Measurements from ENCODE around the gene GUCA2A.

GUCA2A gene

DNA sequence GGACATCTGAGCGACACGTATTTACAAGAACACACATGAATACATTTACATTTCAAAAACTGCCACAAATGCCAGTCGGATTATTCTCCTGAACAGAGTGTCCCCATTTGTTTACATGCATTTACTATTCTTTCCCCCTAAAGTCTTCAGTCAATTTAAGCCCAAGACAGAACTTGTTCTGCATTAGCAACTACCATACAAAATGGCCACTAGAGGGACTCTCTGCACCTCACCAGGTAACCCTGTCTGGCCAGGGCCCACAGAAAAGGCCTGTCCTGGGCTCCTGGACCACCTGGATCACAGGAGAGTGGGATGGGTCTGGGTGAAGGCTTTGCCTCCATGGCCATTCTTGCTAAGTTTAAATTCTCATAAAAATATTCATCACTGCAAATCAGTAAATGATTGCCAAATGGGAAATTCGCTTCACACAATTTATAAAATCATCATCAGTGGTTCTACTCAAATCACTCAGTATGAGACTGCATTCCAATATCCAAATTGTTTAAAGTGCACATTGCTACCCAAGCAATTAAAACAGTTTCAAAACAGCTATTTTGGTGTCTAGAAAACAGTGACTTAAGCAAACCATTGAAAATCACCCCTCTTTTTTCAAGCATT, 12.5 kb upstream of the GUCA2A start:
- no peak for DNase-seq (ENCODE audit: low spot score)

DNA sequence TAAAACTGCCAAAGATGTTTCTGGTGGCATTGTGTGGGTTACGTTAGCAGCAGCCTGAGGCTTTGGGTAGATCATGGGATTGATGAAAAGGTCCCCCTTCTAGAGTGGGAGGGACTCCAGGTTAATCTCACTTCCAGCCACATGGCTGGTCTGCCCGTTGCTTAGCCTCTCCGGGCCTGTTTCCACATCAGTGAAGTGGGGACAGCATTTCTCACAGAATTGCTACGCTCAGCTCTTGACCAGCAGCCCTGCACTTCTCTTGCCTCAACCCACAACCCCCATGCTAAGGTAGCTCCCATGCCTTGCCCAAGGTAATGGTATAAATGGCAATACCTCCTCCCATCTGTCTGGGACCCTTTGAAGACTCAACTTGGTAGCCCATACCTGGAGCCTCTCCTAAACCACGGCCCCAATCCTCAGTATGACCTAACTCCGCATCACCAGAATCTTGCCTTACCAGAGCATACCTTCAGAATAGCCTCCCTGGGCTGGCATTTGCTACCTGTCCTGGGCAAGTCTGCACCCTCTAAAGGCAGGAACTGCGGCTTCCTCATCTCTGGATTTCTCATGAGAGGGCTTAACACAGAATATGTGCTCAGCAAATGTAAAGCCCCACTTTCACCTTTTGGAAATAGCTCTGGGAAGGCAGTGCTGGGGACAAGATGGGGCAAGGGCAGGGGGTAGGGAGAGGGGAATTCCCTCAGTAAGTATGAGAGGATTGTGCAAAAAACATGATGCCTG, 10.9 kb upstream of the GUCA2A start:
- no peak for DNase-seq (ENCODE audit: low spot score)

DNA sequence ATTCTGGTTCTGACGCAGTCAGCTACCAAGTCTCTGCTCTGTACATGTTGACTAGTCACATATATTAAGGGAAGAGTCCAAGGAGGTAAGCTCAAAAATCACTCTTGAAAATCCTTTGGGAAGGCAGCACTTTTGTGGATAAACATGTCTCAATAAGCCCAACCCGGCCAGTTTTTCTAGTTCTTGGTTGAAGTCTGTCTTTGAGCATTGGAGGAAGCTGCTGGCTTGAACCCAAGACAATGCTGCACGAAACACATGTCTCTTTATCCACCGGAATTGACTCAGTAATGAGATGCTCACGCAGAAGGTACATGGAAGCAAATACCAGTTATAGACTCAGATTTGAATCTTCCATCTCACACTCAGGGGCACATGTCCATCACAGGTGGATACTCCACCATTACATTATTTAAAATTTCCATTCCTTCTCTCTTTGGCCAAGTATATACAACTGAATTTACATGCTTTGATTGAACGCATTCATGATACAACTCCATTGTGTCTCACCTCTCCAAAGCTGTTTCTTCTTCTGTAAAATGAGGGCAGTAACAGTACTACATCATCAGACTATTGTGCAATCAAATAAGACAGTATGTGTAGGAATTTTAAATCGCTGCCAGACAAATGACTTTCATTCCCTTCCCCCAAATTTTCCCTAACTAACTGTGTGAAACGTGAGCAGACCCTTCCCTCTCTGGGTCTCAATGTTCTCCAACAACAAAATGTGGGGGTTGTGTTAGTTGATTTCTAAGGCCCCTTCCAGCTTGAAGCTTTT, 9.6 kb upstream of the GUCA2A start:
- no peak for DNase-seq (ENCODE audit: low spot score)

DNA sequence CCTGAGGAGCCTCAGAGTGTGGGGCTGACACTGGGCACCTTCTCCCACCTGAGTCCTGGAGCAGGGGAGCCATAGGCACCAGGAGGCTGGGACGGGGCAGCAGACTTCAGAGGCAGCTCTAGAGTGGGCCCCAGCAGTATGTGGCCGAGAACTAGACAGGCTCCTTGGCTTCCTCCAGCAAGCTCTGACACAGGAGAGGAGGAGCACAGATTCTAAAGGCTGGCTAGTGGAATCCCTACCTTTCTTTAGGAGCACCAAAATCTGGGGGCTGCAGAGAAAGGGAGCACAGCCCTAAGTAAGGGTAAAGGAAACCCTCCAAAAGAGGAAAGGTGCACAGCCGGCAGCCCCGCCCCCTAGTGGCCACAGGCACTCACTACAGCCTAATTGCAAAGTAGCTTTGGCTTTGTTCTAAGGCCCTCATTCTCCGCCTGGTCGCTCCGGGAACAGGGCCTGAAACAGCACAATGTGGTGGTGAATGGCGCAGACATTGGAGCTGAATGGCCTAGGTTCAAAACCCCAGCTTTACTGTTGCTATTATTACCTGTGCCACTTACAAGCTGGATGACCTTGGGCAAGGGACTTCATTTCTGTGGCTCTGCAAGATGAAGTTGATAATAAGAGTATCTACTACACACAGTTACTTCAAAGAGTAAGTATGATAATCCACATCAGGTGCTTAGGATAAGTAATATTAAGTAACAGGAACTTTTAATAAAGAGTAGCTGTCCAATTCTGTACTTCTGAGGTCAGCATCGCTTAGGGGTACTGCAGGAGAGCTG, 8.8 kb upstream of the GUCA2A start:
- peak; percentile 84 for DNase-seq (ENCODE audit: low spot score)

DNA sequence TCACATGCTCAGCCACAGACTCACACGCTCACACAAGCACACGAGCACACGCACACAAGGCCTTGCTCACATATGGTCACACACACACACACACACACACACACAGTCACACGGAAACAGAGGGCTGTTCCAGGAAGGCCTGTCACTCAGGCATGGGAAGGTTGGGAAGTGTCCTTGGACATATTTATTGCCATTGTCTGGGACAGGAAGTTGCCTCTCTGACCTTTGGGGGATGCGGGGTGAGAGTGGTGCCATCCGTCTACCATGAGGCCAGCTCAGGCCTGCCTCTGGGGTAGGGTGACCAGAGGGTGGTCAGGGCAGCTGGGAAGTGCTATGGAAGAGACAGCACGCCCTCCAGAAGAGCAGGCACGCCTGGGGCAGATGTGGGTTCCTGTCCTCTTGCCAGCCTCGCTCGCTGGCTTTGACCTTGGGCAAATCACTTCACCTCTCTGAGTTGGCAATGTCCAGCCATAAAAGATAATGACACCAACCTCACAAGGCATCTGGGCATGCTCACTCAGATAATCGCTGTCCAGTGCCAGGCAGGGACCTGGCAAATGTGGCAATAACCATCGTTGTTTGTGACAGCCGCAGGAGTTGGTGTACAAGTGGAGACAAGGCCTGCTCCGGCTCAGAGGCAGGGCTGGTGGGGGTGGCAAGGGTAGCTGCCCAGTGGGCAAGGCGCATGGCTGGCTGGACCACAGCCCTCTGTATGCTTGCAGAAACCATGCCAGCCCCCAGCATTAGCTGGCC, 8.0 kb upstream of the GUCA2A start:
- no peak for DNase-seq (ENCODE audit: low spot score)

DNA sequence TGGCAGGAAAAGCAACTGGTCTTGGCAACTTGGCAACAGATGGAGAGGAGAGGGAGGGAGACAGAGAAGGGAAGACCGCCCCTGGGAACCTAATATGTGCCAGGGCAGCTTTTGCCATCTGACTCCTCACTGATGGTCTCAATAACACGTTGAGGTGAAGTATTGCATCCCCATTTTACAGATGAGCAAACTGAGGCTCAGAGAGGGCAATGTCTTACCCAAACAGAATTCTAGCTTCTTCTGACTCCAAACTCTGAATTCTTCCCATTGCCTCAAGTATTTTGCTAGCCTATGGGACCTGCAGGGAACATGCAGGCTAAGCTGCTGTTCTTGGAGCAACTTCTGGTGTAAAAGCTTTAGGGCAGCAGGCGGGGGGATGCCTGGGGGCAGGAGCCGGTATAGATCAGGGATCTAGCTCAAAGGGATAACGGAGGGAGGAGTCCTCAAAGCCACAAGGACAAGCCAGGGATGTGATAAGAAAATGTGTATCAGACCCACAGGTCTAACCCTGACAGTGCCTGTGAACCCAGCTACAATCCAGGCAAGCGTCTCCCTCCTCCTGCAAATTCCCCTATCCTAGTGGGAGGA, 7.2 kb upstream of the GUCA2A start:
- no peak for DNase-seq (ENCODE audit: low spot score)

DNA sequence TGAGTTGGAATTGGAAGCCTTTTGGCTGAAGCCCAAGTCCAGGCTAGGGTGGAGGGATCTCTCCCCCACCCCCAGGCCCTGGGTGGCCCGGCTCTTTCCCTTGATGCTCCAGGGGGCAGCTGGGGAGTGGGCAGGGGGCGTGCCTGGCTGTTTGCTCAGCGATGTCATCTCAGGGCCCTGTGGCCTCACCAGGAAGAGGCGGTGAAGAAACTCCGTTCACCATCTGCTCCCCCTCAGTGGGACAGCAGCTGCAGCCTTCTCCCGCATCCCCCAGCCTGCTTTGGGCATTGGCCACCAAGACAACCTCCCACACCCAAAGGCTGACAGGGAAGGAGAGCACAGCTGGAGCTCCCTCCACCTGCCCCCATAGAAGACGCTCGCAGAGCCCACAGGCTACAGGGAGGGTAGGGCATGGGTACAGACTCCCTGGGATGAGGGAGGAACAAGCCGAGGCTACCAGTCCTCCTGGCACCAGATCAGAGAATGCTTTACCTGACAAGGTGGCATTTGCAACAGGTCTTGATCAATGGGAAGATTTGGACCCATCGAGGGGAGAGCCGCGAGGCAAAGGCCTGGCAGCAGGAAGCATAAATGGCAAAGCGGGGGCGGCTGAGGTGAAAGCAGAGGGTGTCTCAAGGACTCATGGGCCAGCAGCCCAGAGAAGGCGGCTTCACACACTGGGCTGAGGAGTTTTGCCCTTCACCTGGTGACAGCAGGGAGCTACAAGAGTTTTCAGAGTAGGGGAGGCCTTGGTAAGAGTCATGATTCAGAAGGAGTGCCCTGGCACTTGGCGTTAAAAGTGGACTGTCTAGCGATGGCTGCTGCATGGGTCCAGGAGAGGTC, 6.5 kb upstream of the GUCA2A start:
- DNase-seq (ENCODE audit: low spot score): no peak

DNA sequence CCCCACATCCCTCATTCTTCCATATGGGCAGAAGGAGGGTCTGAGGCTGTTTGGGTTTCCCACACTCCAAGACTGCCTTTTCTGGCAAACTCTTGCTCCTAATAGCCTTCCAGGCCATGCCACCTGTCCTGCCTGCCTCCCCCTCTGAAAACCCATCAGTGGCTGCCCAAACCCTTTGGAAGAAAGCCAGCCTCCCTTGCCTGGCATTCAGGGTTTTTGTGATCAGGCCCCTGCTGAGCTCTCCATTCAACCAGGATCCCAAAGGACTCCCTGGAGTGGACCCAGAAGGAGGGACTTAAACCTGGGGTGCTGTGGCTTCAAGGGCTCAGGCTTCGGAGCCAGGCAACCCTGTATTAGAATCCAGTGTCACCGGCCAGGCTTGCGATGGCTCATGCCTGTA, 4.2 kb upstream of the GUCA2A start:
- DNase-seq (ENCODE audit: low spot score): no peak

DNA sequence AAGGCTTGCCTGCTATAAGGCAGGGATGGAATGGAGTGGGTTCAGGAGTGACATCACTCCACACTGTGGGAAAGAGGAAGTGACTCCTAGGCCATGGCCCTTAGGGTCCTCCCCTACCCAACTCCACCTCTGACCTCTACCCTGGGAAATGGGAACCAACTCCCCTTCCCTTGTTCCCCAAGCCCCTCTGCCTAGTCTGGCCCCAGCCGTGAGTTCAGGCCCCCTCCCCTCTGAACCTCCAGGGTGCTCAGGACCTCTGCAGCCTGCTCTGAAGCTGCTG, 3.8 kb upstream of the GUCA2A start:
- no peak for DNase-seq (ENCODE audit: low spot score)

DNA sequence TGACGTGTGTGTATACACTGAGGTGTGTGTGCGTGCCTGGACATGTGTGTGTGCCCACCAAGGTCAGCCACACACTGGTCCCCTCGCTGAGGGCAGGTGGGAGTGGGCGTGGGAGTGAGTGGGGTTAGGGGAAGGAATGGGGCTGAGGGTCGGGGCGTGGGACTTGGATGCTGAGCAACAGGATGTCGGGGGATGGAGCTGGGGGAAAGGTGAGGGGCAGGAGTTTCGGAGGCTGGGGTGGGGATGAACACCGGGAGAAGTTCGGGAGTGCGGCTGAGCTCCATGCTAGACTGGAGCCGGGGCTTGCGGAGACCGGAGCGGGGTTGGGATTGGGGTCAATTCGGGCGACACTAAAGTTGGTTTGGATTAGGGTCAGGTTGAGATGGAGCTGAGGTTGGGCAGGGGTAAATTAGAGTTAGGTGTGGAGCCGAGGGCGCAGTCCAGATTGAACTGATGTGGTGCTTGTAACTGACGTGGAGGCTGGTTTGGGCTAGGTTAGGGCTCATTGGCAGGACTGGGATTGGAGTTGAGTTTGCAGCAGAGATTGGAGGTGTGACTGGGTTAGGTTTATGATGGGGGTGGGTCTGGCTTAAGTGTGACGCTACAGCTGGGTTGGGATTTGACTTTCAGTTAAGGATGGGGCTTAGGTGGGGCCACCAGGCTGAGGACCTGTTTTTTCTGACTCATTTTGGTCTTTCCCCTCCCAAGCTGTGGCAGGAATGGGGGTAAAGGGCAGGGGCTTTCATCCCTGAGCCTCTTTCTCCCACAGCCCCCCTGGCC, 3.3 kb upstream of the GUCA2A start:
- DNase-seq (ENCODE audit: low spot score): no peak

DNA sequence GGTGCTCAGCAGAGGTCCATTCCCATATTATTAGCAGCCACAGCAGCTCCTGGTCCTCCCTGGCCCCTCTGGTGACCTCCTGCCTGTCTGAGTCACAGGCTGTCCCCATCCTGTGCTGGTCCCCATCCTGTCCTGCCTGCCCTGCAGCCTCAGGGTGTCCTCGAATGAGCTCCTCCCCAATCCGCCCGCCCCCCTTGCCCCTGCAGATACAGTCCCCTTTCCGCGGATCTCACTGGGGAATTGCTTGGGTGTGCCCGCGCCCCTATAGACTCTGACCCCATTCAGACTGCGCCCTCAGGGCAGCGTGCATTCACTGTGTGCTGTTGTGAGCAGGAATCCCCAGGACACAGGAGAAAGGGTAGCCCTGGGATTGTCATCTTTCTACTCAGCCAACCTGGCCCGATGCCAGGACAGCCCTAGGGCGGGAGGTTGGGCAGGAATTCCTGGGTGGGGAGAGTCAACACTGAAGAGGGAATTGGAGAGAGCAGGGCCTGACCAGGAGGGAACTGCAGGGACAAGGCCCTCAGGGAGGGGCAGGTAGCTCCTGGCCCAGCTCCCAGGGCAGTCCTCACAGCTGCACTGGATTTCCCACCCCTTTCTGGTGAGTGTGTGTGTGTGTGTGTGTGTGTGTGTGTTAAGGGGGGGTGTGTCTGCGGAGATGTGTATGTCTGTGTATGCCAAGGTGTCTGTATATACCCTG, 1.1 kb upstream of the GUCA2A start:
- no peak for DNase-seq (ENCODE audit: low spot score)

DNA sequence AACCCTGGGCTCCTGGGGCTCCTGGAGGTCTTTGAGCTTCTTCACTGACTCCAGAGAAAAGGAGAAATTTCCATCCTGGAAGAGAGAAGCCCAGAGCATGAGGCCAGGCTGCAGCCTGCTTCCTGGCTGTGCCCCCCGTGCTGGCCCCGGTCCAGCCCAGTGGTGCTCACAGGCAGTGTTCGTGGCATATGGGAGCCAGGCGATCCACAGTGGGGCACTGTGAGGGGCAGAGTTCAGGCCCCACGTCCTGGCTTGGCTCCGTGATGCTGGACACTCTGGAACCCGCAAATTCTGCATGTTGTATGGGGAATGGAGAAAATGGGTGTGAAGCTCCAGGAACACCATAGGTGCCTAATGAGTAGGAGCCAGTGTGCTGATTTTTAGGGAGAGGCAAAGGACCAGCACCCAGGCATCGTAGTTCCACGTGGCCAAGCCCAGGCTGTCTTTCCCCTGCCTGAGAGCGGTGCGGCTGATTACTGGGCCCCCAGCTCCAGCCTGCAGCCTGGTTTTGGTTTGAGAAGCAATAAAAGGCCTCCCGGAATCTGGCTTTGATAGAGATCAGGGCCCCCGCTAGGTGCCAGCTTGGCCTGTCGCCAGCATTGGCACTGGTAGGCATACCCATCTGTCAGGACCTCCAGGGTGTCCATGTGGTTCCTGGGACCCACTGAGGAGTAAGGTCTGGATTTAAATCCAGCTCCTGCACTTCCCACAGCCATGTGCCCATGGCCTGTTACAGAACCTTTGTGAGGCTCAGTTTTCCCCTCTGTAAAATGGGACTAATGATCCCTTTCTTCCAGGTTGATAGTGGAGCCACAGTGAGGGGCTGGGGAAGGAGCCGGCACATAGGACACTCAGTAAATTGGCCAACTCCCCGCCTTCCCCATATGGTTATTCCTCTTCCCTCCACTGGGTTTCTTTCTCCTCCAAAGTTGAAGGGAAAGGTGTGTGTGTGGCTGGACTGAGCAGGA, 725 bp downstream of the GUCA2A start:
- DNase-seq (ENCODE audit: low spot score): no peak

DNA sequence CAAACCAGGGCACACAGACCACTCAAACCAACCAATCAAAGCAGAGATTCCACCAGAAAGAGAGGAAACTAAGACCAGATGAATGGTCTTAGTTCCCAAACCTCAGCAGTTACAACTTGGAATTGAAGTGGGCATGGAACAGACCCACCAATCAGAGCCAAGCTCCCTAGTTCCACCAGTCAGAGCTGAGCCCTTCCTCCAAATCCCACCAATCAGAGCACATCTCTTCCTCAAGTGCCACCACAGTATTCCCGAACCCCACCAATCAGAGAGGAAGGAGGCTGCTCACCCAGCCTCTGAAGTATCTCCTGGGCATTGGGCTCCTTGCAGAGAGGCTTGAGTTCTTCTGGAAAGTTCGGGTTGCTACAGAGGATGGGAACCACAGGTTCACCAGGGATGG, 1.4 kb downstream of the GUCA2A start:
- DNase-seq (ENCODE audit: low spot score): no peak

DNA sequence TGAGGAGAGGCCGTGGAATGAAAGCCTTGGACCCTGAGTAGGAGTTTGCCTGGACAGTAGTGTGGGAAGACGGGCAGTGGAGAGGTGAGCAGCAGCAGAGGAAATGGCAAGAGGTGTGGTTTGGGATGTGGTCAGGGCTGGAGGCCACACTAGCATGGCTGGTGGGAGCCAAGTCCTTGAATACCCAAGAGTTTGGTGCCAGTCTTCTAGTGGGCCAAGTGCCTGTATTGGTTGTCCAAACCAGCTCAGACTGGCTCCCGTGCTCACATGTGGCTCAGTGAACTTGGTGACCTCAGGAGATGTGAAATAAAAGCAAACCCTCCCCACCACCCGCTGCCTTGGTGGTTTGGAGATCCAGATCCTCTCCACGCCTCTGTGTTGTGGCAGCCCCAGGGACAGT, 2.4 kb downstream of the GUCA2A start:
- no peak for DNase-seq (ENCODE audit: low spot score)

DNA sequence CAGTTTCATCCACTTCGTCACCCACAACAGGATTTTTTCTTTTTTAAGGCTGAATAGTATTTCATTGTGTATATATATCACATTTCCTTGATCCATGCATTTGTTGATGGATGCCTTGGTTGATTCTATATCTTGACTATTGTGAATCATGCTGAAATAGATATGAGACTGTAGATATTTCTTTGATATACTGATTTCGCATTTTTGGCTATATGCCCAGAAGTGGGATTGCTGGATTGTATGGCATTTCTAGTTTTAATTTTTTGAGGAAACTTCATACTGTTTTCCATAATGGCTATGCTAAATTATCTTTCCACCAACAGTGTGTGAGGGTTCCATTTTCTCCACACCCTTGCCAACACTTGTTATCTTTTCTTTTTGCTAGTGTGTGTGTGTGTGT, 6.4 kb downstream of the GUCA2A start:
- DNase-seq (ENCODE audit: low spot score): no peak

DNA sequence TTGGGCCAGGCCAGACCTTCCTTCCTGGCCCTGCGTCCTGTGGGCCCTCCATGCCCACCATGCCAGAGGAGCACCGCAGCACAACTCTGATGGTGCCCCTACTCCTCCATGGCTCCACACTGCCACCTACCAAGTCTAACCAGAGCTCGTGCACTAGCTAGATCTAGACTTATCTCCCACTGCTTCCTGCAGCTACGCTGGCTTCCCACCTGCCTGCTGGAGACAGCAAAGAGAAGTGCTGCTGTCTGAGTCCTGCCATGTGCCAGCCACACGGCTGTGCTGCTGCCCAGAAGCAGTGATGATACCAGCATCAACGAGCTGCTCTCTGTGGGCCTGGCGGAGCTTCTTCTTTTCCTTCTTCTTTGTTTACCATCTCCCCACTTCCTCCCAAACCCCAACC, 6.9 kb downstream of the GUCA2A start:
- no peak for DNase-seq (ENCODE audit: low spot score)

DNA sequence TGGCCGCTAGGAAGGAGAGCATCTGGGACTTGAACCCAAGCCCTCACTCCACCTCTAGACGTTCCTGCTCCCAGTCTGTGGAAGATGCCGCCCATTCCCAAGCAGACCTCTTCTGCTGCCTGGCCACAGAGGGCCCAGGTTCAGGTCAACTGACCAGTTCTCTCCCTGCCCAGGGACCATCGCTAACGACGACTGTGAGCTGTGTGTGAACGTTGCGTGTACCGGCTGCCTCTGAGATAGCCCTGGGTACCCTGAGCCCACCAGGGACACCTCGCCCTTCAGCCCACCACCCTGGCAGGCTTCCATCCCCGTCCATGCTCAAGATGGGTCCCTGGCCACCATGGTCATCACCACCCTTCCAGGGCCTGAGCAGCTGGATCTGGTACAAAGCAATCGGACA, 9.2 kb downstream of the GUCA2A start:
- DNase-seq (ENCODE audit: low spot score): no peak

DNA sequence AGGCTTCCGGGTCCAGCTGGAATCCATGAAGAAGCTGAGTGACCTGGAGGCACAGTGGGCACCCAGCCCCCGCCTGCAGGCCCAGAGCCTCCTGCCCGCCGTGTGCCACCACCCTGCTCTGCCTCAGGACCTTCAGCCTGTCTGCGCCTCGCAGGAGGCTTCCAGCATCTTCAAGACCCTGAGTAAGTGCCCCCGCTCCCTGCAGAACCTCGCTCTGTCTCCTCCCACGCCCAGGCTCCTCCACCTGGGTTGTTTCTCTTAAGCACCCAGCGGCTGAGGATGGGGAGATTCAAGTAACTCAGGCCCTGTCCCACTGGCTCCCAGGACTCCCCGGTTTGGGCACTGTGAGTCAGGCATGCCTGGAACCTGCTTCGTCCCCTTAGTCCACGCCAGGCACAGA, 9.9 kb downstream of the GUCA2A start:
- DNase-seq (ENCODE audit: low spot score): no peak
